HFF-Myc (cell line): ENCODE measurements around the gene RPP40.

Experiments
- DNase-seq: peaks from one replicate; pipeline ENCODE4 v3.0.0-alpha.2; 2011; ENCODE audit warnings: low read depth; ENCODE audit errors: extremely low read depth
- H3K4me3 ChIP-seq: replicated peaks from 2 replicates; pipeline ENCODE4 v1.5.1; 2011; ENCODE audit warnings: low read depth, mild to moderate bottlenecking, control low read depth, low read length
- CTCF ChIP-seq: IDR thresholded peaks from 2 replicates; pipeline ENCODE4 v1.5.1; 2012; ENCODE audit warnings: mild to moderate bottlenecking, low read depth, low read length, control low read depth; ENCODE audit errors: missing control alignments

RPP40 gene

GRCh38 chr6:5031150-5031549, 27.3 kb upstream of the RPP40 start:
- TF ChIP-seq CTCF, result no peak
- DNase-seq, result no peak

GRCh38 chr6:5030596-5031136, 26.8 kb upstream of the RPP40 start:
- peak; percentile 72 for TF ChIP-seq CTCF
- no peak overlapping the region for H3K4me3 ChIP-seq
- peak; percentile 86 for DNase-seq

More at GRCh38 chr6:5031150-5031549, 27.3 kb upstream of the RPP40 start:
- H3K4me3 ChIP-seq, result no peak overlapping the region

- DNase-seq, result no peak
- no peak overlapping the region for H3K4me3 ChIP-seq
- no peak for TF ChIP-seq CTCF
These were observed 25.8 kb upstream of the RPP40 start for GRCh38 chr6:5029609-5030008.

- no peak for DNase-seq
- no peak overlapping the region for H3K4me3 ChIP-seq
- no peak for TF ChIP-seq CTCF
These were observed 25.1 kb upstream of the RPP40 start for GRCh38 chr6:5028921-5029320.

- DNase-seq, result no peak
- no peak for TF ChIP-seq CTCF
- H3K4me3 ChIP-seq, result no peak overlapping the region
These were observed 24.5 kb upstream of the RPP40 start for GRCh38 chr6:5028301-5028700.

- DNase-seq, result no peak
- H3K4me3 ChIP-seq, result peak overlapping the region; percentile 43
These were observed 22.3 kb upstream of the RPP40 start for GRCh38 chr6:5025911-5026819.

More at GRCh38 chr6:5025911-5026819, 22.3 kb upstream of the RPP40 start:
- no peak for TF ChIP-seq CTCF
